ENCODE data around the gene R3HDM4. TPM values are rescaled to one million over a fixed set of nuclear protein-coding genes. Genes with fewer than 3 reads are reported as not detected.
A peak's percentile ranks its signal among the peaks of the same experiment; 100 is the strongest.

R3HDM4 gene
- total and polyA plus RNA-seq, 9 of the 15 experiments (the other 6 are each of a cell fraction or from before 2014, with no cell fraction given): 3.2 to 154 (median 59.0) TPM

GRCh38 chr19:944171-944567 lies 31.1 kb upstream of the R3HDM4 start (continued):
- TF ChIP-seq GMEB1 (CRISPR knock-in tag; IDR thresholded peaks at IDR 0.05): peak; percentile 73
- no peak for TF ChIP-seq NCOA6 (IDR thresholded peaks at IDR 0.05)
- TF ChIP-seq ZNF280A (IDR thresholded peaks at IDR 0.05; ENCODE audit: low read depth, partially characterized antibody): no peak
- TF ChIP-seq ZKSCAN1 (IDR thresholded peaks at IDR 0.05; ENCODE audit: low read depth, low read length): peak; percentile 77
- peak; percentile 87 to 96 for TF ChIP-seq MNT (conservative IDR thresholded peaks at IDR 0.05)
- TF ChIP-seq ZBTB1 (CRISPR knock-in tag; IDR thresholded peaks at IDR 0.05; ENCODE audit: borderline replicate concordance, low read depth): peak; percentile 53; the same call in 1 of the 2 replicates
- TF ChIP-seq SMC3 (conservative IDR thresholded peaks at IDR 0.05; ENCODE audit: insufficient read depth, low read depth, low read length): 0 out of 2 replicates have a peak, but pooled peaks have one; percentile 23
- TF ChIP-seq ARID4B (CRISPR knock-in tag; IDR thresholded peaks at IDR 0.05): 0 out of 2 replicates have a peak, but pooled peaks have one; percentile 41
- no peak for TF ChIP-seq HSF4 (CRISPR knock-in tag; IDR thresholded peaks at IDR 0.05; ENCODE audit: borderline replicate concordance)
- TF ChIP-seq ZNF354B (CRISPR knock-in tag; IDR thresholded peaks at IDR 0.05): no peak
- 0 out of 2 replicates have a peak, but pooled peaks have one; percentile 16 for TF ChIP-seq ZNF197 (CRISPR knock-in tag; IDR thresholded peaks at IDR 0.05; ENCODE audit: low read depth)
- peak; percentile 79 for TF ChIP-seq SAFB (IDR thresholded peaks at IDR 0.05; ENCODE audit: borderline replicate concordance, low read depth, low read length)
- TF ChIP-seq NCOR1 (IDR thresholded peaks at IDR 0.05): peak; percentile 100
- peak; percentile 68; the same call in 1 of the 2 replicates for TF ChIP-seq NR2C2 (CRISPR knock-in tag; IDR thresholded peaks at IDR 0.05)
- TF ChIP-seq NR2C2 (tag; IDR thresholded peaks at IDR 0.05): no peak
- TF ChIP-seq ZFP36 (IDR thresholded peaks at IDR 0.05; ENCODE audit: low read depth, low read length, partially characterized antibody): peak; percentile 8
- peak; percentile 71 for TF ChIP-seq ETS1 (conservative IDR thresholded peaks at IDR 0.05; ENCODE audit: control insufficient read depth, low read depth, low read length)

Data from K562 (cell line).